ELF-1 (cell line): Measurements from ENCODE around the gene STH.

Experiments
- DNase-seq: peaks from one replicate; pipeline ENCODE4 v3.0.0-alpha.2; 2016; ENCODE audit warnings: low read depth, low spot score

Gene STH

GRCh38 chr17:45985447-45985846, 13.6 kb upstream of the STH start:
- DNase-seq = no peak

DNA sequence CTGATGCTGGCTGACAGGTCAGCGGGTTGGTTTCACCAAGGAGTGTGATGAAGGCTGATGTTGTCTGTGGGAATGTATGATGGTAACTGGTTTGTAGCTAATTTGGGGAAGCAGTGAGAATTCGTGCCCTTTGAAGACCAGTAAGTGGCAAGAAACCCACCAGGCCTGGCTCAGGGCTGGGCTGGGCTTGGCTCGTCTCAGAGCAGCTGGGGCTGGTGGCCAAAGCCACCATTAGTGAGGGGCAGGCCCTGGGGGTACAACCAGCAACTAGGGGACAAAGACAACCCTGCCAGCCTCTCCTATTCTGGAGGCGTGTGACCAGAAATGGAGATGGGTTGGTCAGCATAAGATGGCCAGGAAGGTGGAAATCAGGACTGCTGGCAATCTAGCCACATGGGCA, 13.0 kb upstream of the STH start:
- no peak for DNase-seq

DNA sequence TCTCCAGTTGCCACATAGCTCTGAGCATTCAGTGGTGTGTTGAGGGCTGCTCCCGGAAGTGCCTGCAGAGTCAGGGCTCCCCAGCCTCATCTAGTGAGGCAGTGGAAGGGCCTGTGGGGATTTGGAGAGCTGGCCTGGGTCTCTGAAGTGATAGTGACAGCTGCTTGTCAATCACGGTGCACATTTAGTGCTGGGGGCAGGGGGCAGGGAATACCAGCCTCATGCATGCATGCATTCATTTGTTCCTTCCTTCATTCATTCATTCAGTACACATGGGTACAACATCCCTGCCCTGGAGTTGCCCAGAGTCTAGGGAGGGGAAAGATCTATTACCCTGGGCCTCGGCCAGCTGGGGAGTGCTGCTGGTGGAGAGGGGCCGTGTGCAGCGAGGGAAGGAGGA, 11.3 kb upstream of the STH start:
- DNase-seq = no peak

GRCh38 chr17:45989759-45990158, 9.3 kb upstream of the STH start:
- DNase-seq = no peak

- no peak for DNase-seq
Observed at GRCh38 chr17:45990886-45991285, 8.2 kb upstream of the STH start.

GRCh38 chr17:45991341-45991740, 7.7 kb upstream of the STH start:
- DNase-seq = no peak

DNA sequence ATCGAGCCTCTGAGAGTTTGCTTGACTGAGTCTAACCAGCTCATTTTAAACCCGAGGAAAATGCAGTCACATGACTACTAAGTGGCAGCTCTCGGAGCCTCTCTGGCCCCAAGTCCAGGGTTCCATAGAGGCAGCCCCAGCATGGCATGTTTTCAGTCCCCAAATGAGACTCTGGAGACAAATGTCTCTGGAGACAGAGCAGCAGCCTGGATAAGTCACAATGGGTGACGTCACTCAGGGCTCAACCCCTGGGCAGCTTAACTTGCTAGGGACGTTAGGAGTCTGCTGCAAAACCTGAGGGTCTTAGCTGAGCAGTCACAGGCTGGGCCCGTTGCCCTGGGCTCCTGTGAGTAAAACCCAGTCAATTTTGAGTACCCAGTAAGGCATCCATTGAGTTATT, 6.9 kb upstream of the STH start:
- DNase-seq = no peak

DNA sequence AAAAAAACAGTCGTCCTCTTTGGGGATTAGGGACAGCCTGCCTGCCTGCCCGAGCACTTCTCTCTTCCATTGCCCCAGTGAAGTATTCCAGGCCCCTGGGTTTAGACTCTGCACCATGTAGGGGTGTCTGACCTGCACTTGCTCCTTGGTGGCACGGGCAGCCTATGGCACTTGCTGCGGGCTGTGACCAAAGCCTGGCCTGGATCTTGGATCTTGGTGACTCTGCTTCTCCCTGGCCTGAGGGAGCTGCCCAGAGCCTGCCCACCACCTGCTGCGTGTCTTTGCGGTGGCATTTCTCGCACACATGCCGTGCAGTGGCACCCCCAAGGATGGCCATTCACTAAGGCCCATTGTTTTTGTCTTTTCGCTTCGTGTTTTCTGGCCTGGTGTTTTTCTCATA, 6.1 kb upstream of the STH start:
- no peak for DNase-seq

DNA sequence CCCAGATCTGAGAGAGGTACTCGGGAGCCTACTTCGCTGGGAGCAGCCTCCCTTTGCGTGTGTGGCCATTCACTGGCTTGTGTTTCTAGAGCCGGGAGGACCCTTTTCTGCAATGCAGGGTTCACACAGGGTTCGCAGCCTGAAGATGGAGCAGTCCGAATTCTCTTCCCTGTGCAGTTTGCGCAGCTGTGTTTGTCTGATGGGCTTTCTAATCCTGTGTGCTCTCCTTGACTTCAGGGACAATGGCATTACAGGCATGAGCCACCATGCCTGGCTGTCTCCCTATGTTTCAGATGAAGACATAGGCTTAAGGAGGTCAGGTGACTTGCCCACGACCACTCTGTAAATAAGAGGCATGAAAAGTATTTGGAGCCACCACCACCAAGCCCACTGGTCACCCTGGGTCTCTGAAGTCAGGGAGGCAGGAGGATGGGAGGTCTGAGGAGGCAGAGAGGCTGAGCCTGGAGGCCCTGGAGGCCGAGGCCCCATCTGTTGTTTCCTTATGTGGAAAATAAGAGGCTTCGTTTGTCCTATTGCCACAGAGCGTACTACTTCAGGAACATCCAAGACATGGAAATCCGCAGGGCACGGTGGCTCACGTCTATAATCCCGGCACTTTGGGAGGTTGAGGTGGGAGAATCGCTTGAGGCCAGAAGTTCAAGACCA, 5.0 kb upstream of the STH start:
- DNase-seq = no peak

GRCh38 chr17:45994987-45995386, 4.1 kb upstream of the STH start:
- no peak for DNase-seq

GRCh38 chr17:45995627-45996270, 3.3 kb upstream of the STH start:
- no peak for DNase-seq

DNA sequence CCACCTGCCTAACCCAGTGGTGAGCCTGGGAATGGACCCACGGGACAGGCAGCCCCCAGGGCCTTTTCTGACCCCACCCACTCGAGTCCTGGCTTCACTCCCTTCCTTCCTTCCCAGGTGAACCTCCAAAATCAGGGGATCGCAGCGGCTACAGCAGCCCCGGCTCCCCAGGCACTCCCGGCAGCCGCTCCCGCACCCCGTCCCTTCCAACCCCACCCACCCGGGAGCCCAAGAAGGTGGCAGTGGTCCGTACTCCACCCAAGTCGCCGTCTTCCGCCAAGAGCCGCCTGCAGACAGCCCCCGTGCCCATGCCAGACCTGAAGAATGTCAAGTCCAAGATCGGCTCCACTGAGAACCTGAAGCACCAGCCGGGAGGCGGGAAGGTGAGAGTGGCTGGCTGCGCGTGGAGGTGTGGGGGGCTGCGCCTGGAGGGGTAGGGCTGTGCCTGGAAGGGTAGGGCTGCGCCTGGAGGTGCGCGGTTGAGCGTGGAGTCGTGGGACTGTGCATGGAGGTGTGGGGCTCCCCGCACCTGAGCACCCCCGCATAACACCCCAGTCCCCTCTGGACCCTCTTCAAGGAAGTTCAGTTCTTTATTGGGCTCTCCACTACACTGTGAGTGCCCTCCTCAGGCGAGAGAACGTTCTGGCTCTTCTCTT, 2.6 kb upstream of the STH start:
- DNase-seq = no peak

DNA sequence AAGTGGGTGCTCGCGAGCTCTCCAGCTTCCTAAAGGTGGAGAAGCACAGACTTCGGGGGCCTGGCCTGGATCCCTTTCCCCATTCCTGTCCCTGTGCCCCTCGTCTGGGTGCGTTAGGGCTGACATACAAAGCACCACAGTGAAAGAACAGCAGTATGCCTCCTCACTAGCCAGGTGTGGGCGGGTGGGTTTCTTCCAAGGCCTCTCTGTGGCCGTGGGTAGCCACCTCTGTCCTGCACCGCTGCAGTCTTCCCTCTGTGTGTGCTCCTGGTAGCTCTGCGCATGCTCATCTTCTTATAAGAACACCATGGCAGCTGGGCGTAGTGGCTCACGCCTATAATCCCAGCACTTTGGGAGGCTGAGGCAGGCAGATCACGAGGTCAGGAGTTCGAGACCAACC, 1.9 kb upstream of the STH start:
- no peak for DNase-seq

DNA sequence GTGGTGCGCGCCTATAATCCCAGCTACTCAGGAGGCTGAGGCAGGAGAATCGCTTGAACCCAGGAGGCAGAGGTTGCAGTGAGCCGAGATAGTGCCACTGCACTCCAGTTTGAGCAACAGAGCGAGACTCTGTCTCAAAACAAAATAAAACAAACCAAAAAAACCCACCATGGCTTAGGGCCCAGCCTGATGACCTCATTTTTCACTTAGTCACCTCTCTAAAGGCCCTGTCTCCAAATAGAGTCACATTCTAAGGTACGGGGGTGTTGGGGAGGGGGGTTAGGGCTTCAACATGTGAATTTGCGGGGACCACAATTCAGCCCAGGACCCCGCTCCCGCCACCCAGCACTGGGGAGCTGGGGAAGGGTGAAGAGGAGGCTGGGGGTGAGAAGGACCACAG, 1.4 kb upstream of the STH start:
- no peak for DNase-seq

DNA sequence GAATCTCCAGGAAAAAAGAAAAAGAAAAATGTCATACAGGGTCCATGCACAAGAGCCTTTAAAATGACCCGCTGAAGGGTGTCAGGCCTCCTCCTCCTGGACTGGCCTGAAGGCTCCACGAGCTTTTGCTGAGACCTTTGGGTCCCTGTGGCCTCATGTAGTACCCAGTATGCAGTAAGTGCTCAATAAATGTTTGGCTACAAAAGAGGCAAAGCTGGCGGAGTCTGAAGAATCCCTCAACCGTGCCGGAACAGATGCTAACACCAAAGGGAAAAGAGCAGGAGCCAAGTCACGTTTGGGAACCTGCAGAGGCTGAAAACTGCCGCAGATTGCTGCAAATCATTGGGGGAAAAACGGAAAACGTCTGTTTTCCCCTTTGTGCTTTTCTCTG, 845 bp downstream of the STH start:
- no peak for DNase-seq

DNA sequence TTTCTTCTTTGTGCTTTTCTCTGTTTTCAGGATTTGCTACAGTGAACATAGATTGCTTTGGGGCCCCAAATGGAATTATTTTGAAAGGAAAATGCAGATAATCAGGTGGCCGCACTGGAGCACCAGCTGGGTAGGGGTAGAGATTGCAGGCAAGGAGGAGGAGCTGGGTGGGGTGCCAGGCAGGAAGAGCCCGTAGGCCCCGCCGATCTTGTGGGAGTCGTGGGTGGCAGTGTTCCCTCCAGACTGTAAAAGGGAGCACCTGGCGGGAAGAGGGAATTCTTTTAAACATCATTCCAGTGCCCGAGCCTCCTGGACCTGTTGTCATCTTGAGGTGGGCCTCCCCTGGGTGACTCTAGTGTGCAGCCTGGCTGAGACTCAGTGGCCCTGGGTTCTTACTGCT, 1.2 kb downstream of the STH start:
- no peak for DNase-seq

- DNase-seq = no peak
Observed at GRCh38 chr17:46000757-46001156, 1.7 kb downstream of the STH start.

- DNase-seq = peak; percentile 32
Observed at GRCh38 chr17:46001390-46002310, 2.6 kb downstream of the STH start.

- DNase-seq = peak; percentile 94
Observed at GRCh38 chr17:46002311-46002972, 3.4 kb downstream of the STH start.

DNA sequence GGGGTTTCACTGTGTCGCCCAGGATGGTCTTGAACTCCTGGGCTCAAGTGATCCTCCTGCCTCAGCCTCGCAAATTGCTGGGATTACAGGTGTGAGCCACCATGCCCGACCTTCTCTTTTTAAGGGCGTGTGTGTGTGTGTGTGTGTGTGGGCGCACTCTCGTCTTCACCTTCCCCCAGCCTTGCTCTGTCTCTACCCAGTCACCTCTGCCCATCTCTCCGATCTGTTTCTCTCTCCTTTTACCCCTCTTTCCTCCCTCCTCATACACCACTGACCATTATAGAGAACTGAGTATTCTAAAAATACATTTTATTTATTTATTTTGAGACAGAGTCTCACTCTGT, 3.9 kb downstream of the STH start:
- no peak for DNase-seq

GRCh38 chr17:46003907-46004748, 5.1 kb downstream of the STH start:
- DNase-seq = no peak
